Measurements from ENCODE around the gene ANKRD40.
"Not testable (repeated sequence)": the region's sequence is repeated elsewhere in the genome, so short reads cannot be mapped to it uniquely, and the experiment has no call there.

Gene ANKRD40

DNA sequence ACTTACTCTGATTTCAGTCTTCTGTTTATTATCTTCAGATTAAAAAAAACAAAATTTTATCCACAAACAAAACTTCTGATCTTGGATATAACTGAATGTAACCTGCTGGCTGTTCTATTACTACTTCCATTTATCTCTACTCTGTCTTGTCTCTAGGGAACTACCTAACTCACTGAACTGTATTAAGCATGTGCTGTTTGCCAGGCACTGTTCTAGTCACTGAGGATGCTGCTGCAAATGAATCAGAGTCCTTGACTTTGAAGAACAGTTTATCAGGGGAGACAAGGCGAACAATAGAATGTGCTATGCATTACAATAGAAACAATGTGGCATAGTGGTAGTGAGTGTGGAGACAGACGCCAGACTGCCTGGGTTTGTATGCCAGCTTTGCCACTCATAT lies 2.3 kb upstream of the ANKRD40 start:
- no peak for DNase-seq

GRCh38 chr17:50709053-50709452 lies 1.3 kb upstream of the ANKRD40 start:
- DNase-seq: not testable (repeated sequence)

- DNase-seq: no peak
These were observed 611 bp upstream of the ANKRD40 start for GRCh38 chr17:50708050-50709000.

- no peak for DNase-seq
These were observed 4.6 kb downstream of the ANKRD40 start for GRCh38 chr17:50703162-50703561.

DNA sequence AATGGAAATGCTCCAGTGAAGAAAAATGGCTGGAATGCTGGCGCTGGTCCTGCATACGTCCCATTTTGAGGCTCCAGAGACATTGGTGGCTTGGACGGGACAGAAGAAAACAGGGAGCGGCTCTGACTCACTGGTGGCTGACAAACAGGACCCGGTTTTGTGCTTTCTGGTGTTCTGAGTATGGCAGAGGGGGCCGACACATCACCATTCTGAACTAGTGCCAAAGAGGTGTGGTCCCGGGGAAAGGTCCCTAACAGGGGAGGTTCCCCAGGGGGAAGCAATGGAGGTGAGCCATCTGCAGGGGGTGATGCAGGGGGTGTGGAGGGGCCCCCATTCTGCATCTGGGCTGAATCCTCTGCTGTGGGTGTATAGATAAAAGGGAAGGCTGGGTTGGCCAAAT lies 8.3 kb downstream of the ANKRD40 start:
- DNase-seq: no peak

DNA sequence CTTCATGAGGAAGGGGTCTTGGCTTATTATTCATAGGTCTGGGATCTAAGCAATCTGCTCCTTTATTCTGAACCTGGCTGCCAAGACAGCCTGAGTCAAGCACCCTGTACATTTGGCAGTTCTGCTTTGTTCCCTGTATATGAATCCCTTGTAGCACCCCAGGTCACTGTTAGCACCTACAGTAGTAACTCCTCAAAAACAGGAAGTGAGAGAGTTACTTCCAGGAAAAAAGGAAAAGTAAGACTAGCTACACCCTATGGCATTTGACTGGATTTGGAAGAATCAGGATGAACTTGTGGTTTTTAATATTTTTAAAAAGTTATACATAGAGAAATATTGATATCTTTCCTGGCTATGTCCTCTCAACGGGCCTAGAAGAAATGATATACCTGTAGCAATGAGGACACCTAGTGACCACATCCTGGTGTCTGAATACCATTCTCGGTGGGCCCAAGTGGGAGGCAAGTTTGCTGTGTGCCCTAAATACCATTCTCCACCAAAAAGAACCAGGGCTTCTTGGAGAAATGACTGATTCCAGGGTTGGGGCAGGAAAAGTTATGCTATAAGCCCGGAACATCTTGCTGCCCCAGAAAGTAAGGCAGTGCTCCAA lies 9.9 kb downstream of the ANKRD40 start:
- no peak for DNase-seq

GRCh38 chr17:50697062-50697461 lies 10.7 kb downstream of the ANKRD40 start:
- no peak for DNase-seq

DNA sequence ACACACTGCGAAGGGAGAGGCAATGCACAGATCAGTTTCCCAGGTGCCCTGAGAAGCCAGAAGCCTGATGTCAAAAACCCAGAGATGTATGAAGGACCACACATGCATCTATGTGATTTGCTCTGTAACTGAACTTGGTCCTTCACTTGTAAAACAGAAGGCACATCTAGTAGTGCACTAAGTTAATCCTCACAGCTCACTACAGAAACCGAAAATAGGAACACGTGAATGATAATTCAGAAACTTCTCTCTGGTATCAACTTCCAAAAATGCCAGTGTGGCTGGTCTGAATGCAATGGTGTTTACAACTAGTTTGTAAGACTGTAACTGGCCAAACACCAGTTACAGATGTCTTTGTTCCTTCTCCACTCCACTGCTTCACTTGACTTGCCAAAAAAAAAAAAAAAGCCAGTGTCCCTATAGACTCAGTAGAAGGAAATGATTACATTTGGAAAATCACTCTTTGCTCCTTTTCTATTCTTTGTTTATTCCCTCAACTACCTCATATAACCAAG lies 11.3 kb downstream of the ANKRD40 start:
- DNase-seq: no peak

- DNase-seq: no peak
These were observed 14.6 kb downstream of the ANKRD40 start for GRCh38 chr17:50693036-50693682.

GRCh38 chr17:50692448-50693035 lies 15.2 kb downstream of the ANKRD40 start:
- DNase-seq: no peak

DNA sequence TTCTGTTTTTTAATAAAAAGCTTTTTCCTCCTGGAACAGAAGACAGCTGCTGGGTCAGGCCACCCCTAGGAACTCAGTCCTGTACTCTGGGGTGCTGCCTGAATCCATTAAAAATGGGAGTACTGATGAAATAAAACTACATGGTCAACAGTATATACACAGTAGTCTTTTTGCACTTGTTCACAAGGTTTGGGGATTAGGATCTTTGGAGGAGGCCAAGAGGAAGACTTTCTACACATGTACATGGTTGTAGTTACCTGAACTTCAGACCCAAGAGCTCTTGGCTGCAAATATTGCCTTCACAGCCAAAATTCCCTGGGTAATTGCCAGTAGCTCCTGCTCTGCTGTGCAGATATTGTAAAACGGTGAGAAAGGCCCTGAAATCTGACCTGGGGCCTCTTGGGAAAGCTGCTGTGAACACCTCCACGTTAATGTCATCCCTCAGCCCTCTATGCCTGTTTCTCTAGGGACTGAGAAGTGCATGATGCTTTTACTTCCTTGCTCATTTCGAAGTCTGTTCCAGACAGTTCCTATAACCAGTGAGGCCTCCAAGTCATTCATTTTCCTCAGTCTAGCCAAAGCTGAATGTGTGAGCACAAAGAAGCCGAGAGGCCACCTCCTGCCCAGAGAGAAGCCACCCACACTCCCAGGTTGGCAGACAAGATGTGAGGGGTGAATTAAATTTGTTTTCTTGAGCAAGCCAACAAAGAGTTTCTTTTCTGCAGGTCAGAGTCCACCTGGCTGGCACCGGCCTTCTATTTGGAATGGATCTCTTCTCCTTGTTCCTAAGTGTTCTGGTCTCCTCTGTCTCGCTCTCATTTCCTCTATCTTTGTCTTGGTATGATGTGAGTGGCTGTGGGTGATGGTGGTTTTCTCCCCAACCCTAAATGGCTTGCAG lies 15.9 kb downstream of the ANKRD40 start:
- DNase-seq: no peak

DNA sequence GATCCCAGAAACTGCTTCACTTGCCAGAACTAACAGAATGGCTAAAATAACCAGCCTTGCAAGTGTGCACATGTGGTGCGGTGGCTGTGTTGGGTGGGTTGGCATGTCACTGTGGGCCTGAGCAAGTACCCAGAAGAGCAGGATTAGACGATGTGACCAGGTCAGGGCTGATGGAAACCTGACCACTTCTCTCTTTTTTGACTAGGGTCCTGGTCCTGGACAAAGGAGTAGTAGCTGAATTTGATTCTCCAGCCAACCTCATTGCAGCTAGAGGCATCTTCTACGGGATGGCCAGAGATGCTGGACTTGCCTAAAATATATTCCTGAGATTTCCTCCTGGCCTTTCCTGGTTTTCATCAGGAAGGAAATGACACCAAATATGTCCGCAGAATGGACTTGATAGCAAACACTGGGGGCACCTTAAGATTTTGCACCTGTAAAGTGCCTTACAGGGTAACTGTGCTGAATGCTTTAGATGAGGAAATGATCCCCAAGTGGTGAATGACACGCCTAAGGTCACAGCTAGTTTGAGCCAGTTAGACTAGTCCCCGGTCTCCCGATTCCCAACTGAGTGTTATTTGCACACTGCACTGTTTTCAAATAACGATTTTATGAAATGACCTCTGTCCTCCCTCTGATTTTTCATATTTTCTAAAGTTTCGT lies 16.7 kb downstream of the ANKRD40 start:
- no peak for DNase-seq

GRCh38 chr17:50689956-50690886 lies 17.5 kb downstream of the ANKRD40 start:
- no peak for DNase-seq

DNA sequence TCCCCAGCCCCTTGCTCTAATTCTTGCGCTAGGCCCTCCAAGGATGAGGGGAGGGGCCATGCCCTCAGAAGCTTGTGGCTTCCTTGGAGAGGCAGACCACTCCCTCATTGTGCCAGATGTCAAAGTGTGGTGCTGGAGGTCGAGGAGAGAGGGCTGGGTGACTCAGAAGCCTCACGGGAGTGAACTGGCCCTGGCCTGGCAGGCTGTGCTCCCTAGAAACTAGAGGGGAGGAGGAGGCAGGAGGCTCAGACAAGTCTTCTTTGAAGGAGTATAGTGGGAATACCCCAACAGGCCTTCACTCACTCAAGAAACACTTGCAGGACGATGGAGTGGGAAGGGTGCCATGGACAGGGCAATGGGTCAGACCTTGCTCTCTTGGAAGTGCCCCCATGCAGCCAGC lies 18.5 kb downstream of the ANKRD40 start:
- no peak for DNase-seq

DNA sequence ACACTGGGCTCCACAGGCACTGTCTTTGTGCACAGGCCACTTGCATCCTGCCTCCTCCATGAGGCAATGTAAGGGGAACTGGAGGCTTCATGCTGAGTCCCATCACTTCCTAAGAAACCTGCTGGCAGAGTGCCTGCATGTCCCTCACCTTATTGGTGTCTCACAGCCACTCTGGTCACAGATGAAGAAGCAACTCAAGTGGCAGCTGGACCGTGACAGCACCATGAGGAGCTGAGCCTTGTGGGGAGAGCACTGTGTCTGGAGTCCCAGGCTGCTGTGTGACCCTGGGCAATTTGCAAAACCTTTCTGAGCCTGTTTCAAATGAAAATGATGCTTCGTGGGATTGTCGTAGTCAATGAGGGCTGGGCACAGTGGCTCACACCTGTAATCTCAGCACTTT lies 19.5 kb downstream of the ANKRD40 start:
- DNase-seq: no peak

- no peak for DNase-seq
These were observed 20.3 kb downstream of the ANKRD40 start for GRCh38 chr17:50687200-50688066.

- DNase-seq: no peak
These were observed 21.1 kb downstream of the ANKRD40 start for GRCh38 chr17:50686494-50687199.

- DNase-seq: no peak
These were observed 21.8 kb downstream of the ANKRD40 start for GRCh38 chr17:50685691-50686493.

Data from stimulated activated CD4-positive, alpha-beta T cell treated with anti-CD3 and anti-CD28 coated beads, Interleukin-2, amount 100 ng/mL, for 48 hours (primary cell).